H1 (cell line): ENCODE data around the gene FAM234A.

Experiments
- BACH1 ChIP-seq: IDR thresholded peaks from 2 replicates; pipeline ENCODE4 v1.6.1; 2012; ENCODE audit warnings: low read length, improper control_type of control experiment
- EZH2 ChIP-seq: fragments of 200-600 bp; sonication (generic); IDR thresholded peaks from 2 replicates; pipeline ENCODE4 v1.7.1; 2012; ENCODE audit warnings: low read depth, mild to moderate bottlenecking, moderate library complexity, low read length, inconsistent platforms; ENCODE audit not compliant: severe bottlenecking
- HDAC6 ChIP-seq: IDR thresholded peaks from one replicate; pipeline ENCODE4 v1.7.1; 2012; ENCODE audit warnings: low read depth, mild to moderate bottlenecking, inconsistent platforms, low read length, moderate library complexity
- JUND ChIP-seq: IDR thresholded peaks from 2 replicates; pipeline ENCODE4 v1.6.1; 2011; ENCODE audit warnings: mild to moderate bottlenecking, improper control_type of control experiment, low read length
- KDM5A ChIP-seq: fragments of 200-600 bp; IDR thresholded peaks from 2 replicates; pipeline ENCODE4 v1.7.1; 2012; ENCODE audit warnings: mild to moderate bottlenecking, low read length, inconsistent platforms, mixed read lengths
- POLR2A ChIP-seq, 2 experiments: IDR thresholded peaks; 1 replicate in 1 of 2; 2 replicates in 1 of 2; pipeline ENCODE4 v1.6.1; 2011; ENCODE audit warnings: low read depth in 2 of 2, low read length in 2 of 2, mild to moderate bottlenecking in 2 of 2; ENCODE audit errors: control extremely low read depth in 1 of 2
- POLR2AphosphoS5 ChIP-seq: IDR thresholded peaks from 2 replicates; pipeline ENCODE4 v1.6.1; 2011; ENCODE audit warnings: low read depth, low read length
- RAD21 ChIP-seq, 2 experiments: IDR thresholded peaks in 1 of 2; conservative IDR thresholded peaks in 1 of 2; 2 replicates each; pipeline ENCODE4 v1.6.1; 2011; ENCODE audit warnings: low read depth in 2 of 2, low read length in 2 of 2, improper control_type of control experiment in 1 of 2, inconsistent platforms in 1 of 2, mild to moderate bottlenecking in 1 of 2, moderate library complexity in 1 of 2
- TAF1 ChIP-seq: IDR thresholded peaks from 2 replicates; pipeline ENCODE4 v1.6.1; 2011; ENCODE audit warnings: mild to moderate bottlenecking, low read depth, low read length
- TF ChIP-seq, protein P1 (sequence below), 3 experiments: IDR thresholded peaks; 1 replicate in 2 of 3; 2 replicates in 1 of 3; pipeline versions ENCODE4 v1.5.1 to v1.6.1; 2011; ENCODE audit warnings: low read length in 3 of 3, mild to moderate bottlenecking in 3 of 3, inconsistent platforms in 2 of 3, low read depth in 1 of 3, moderate library complexity in 1 of 3; ENCODE audit not compliant: insufficient read depth in 1 of 3; ENCODE audit errors: control extremely low read depth in 1 of 3
- TF ChIP-seq, protein P2 (sequence below): IDR thresholded peaks from 2 replicates; pipeline ENCODE4 v1.6.1; 2011; ENCODE audit warnings: low read length, improper control_type of control experiment

DNA sequence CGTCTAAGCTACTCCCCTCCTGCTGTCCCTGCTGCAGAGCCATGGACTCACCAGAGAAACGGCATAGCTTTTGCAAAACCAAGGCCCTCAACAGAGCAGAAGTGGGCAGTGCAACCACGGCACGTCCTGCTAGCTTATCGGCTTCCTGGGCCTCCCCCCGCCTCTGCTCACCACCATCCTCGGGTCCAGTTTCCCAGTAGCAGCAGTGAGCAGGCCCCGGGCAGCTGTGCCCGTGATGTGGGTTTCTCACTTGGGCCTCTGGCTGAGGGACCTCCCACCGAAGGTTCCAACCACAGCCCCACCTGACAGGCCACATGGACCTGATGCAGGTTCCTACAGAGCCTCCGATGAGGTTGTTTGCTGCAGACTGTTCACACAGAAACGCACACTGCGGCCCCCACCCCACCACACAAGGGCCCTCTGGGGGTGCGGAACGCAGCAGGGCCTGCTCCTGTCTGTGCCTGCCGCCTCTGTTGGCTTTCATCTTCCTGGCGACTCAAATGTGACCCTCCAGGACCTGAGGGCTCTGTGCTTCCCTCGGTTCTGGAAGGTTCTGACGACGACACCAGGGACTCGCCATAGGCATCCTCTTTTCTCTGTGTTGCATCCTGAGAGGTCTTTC is 73.2 kb downstream of the FAM234A start:
- TF ChIP-seq, protein P1, sequence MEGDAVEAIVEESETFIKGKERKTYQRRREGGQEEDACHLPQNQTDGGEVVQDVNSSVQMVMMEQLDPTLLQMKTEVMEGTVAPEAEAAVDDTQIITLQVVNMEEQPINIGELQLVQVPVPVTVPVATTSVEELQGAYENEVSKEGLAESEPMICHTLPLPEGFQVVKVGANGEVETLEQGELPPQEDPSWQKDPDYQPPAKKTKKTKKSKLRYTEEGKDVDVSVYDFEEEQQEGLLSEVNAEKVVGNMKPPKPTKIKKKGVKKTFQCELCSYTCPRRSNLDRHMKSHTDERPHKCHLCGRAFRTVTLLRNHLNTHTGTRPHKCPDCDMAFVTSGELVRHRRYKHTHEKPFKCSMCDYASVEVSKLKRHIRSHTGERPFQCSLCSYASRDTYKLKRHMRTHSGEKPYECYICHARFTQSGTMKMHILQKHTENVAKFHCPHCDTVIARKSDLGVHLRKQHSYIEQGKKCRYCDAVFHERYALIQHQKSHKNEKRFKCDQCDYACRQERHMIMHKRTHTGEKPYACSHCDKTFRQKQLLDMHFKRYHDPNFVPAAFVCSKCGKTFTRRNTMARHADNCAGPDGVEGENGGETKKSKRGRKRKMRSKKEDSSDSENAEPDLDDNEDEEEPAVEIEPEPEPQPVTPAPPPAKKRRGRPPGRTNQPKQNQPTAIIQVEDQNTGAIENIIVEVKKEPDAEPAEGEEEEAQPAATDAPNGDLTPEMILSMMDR (IDR thresholded peaks at IDR 0.05; ENCODE audit: control extremely low read depth in 1 of 3, insufficient read depth in 1 of 3, low read depth in 1 of 3, low read length in 3 of 3) = no peak
- TF ChIP-seq EZH2 (no peak), POLR2A (IDR thresholded peaks at IDR 0.05; ENCODE audit: control extremely low read depth in 1 of 2, low read depth in 2 of 2, low read length in 2 of 2) (no peak), TAF1 (no peak), JUND (no peak), HDAC6 (no peak), POLR2AphosphoS5 (no peak), KDM5A (no peak), RAD21 (IDR thresholded peaks at IDR 0.05 in 1 of 2, conservative IDR thresholded peaks at IDR 0.05 in 1 of 2; ENCODE audit: low read depth in 2 of 2, low read length in 2 of 2) (no peak), BACH1 (no peak)
- TF ChIP-seq, protein P2, sequence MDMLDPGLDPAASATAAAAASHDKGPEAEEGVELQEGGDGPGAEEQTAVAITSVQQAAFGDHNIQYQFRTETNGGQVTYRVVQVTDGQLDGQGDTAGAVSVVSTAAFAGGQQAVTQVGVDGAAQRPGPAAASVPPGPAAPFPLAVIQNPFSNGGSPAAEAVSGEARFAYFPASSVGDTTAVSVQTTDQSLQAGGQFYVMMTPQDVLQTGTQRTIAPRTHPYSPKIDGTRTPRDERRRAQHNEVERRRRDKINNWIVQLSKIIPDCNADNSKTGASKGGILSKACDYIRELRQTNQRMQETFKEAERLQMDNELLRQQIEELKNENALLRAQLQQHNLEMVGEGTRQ = no peak
